ENCODE data around the gene MANSC4. TPM values are rescaled to one million over a fixed set of nuclear protein-coding genes. Genes with fewer than 3 reads are reported as not detected.
A peak's percentile ranks its signal among the peaks of the same experiment; 100 is the strongest.

Gene MANSC4
- not detected in 2 replicates for total RNA-seq

DNA sequence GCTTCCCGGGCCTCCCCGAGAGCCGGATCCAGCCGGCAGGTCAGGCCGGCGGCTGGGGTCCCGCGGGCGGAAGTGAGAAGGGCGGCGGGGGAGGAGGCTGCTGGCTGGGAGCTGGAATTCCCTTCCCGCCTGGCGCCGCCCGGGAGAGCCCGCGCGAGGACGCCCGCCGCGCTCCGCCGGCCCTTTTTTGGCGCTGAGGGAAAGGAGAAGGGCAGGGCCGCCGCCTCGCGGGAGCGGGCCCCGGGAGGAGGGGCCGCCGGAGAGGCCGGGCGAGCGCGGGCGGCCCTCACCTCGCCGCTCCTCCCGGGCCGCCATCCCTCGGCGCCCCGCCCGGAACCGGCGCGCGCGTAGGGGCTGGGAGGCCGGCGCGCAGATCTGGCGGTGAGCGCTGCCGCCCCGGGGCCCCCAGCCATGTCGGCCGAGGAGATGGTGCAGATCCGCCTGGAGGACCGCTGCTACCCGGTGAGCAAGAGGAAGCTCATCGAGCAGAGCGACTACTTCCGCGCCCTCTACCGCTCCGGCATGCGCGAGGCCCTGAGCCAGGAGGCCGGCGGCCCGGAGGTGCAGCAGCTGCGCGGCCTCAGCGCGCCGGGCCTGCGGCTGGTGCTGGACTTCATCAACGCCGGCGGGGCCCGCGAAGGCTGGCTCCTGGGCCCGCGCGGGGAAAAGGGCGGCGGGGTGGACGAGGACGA lies at the start of gene MANSC4, which contains the start of gene KLHL42:
Gene MANSC4 (minus strand): TSS at position 317 of the 692 bp plus-strand sequence. CDS start 8,960 bp downstream, outside the sequence.
Gene KLHL42 (plus strand): TSS at position 314 of the 692 bp plus-strand sequence. CDS start 98 bp downstream, at position 412.
- no peak for DNase-seq (ENCODE audit: low read depth, low spot score)

DNA sequence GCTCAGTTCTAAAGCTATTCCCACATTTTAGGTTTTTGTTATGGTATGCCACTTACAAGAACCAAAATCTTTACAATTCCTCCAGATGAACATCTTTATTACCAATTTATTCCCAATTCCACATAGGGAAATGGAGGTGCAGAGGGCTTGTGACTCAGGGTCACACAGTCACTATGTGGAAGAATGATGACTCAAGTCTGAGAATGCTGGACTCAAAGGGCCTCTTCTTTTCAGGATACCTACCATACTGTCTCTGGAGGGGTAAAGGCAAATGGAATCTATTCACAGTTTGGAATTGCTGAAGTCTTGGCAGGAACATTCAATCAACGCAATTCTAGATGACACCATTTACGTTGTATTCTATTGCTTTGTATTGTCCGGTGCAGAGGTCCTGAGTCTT lies 48.2 kb upstream of the MANSC4 start:
- DNase-seq (ENCODE audit: low read depth, low spot score) = no peak

DNA sequence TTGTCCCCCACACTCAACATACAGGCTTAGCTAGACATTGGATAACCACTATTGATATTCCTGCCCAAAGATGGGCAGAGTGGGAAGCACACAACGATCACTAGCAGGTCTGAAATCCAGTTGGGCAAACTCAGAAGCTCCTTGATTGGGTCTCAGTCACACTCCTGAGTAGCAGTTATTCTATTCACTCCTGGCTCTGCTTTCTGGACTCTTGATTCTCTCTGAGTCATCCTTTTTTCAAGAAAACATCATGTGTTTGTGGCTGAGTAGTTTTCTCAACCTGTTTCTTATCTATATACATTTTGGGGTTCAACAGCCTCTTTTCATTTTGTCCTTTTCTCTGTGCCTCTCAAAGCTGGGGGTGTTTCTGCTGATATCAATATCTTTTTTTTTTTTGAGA lies 46.0 kb upstream of the MANSC4 start:
- DNase-seq (ENCODE audit: low read depth, low spot score) = no peak

DNA sequence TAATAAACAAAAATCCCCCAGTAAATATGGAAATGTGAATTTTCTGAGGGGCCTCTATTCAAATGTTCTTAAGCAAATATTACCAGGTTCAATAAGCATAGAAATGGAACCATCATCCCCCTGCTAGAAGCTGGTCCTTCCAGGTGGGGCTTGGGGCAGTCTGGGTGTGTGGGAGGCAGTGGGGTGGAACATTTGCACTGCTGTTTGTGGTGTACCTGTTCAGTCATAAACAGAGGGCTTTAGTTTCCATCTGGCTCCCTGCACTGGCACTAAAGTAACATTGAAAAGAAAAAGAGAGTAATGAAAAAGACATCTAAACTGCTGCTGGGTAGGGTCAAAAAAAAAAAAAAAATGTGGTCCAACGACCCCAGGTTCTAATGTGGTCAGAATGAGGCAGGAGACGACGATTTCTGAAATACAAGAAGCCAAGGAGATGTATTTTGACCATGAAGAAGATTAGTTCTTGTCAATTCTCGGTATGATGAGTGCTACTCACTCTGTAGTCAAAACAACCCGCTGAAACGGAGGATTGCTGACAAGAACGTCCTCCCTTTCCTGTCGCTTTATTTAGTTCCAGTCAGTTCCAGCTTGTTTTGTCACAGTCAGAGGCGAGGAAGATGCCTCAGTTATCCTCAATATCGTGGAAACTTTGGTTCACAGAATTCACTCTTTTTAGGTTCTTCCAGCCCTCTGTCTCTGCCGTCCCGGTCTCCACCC lies 44.2 kb upstream of the MANSC4 start:
- DNase-seq (ENCODE audit: low read depth, low spot score) = no peak

DNA sequence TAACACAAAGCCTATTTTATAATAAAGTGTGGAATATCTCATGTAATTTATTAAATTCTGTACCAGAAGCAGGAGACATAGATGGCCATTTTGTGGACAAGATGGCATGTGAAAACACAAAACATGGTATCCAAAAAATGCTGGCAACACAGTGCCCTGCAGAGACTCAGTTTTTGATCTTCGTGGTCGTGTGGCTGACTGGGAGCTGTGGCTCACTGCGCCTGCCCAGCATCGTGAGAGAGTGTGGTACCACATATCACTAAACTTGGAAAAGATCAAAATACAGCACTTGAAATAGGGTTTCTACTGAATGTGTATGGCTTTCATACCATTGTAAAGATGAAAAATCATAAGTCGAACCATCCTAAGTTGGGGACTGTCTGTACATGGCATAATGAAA lies 43.0 kb upstream of the MANSC4 start:
- DNase-seq (ENCODE audit: low read depth, low spot score) = no peak

DNA sequence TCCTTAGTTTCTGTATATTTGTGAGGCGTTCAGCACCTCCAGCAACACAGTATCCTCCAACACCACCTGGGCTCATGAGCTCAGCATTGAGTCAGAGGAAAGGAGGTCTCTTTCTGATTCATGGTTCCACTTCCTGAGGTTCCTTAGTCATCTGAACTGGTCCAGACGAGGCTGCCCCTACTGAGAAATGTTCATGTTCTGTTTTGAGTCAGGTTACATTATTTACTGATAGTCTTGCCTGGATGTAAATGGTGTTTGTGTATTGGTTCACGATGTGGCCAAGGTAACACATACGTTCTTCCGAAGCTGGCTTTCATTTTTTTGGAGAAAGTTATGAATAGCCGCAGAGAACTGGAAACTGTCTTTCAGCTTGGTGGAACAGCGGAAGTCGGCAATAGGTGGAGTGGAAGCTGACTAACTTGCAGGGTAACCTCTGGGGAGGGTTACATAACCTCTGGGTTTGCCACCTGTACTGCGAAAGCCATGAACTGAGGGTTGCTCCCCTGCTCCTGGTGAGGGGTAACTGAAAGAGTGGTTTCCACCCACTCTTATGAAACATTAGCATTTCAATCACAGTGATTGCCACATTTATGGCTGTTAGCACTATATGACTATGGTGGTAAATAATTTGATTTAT lies 42.2 kb upstream of the MANSC4 start:
- peak; percentile 93 for DNase-seq (ENCODE audit: low read depth, low spot score)

DNA sequence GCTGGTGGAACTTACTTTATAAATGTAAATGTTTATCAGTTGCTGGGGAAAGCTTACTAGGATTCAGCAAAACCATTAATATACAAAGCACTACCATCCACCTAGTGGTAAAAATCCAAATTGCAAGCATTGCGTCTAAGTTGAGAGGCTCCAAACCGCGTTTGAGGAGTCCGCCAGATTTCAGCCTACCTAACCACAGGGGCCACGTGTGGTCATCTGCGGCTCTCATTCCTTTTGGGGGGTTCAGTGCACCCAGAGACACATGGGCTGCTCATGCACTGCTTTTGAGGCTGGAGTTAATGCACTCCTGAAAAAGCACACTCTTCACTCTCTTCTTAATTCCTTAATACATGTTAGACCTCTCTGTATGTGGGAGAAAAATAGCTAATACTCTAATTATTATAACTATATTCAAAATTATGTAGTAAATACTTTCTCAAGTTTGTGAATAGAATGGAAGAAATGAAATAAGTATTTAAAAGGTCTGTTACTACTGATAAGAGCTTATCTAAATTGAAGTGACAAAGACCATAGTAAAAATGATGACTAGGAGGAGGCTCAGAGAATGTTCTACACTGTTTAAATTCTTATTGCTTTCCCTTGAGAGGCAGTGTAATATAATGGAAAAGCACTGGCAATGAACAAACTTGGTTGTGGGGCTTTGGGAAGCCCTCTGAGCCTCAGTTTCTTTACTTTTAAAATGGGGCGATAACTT lies 41.4 kb upstream of the MANSC4 start:
- peak; percentile 69 for DNase-seq (ENCODE audit: low read depth, low spot score)

DNA sequence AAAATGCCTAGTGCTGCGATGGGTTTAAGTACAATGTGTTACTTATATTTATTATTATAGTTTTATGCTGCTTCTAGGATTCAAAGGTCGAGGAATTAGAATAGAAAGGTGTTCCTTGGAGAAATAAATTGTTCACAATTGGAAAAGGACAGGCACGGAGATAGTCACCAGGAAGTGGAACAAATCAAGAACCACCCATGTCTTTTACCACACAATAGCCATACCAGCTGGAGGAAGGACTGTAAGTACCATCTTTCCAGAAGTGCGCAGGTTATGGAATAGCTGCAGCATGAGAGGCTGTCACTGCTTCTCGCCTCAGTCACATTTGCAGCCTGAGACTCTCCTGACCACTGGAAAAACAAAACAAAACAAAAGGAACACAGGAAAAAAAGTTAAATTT lies 40.5 kb upstream of the MANSC4 start:
- DNase-seq (ENCODE audit: low read depth, low spot score) = no peak

DNA sequence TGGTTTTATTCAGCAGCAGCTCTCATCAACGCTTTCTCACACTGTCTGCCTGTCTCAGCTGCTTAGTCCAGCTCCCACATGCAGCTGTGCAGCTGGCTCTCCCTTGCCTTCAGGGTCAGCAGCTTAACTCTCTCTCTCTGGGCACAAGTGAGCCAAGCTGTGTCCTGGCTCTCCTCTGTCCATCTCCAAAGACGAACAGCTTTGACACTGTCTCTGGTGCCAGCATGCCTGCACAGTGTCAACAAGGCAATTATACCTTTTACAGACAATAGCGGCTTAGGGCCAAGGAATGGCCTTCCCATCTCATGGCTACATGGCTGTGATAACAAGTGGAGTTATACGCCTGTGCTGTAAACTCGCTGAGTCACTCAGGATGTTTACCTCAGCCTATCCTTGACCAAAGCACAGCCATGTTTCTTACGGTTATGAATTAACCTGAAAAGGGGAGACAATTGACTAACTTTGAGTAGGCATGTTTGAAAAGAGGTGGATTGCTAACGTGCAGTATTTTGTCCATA lies 38.4 kb upstream of the MANSC4 start:
- DNase-seq (ENCODE audit: low read depth, low spot score) = no peak

DNA sequence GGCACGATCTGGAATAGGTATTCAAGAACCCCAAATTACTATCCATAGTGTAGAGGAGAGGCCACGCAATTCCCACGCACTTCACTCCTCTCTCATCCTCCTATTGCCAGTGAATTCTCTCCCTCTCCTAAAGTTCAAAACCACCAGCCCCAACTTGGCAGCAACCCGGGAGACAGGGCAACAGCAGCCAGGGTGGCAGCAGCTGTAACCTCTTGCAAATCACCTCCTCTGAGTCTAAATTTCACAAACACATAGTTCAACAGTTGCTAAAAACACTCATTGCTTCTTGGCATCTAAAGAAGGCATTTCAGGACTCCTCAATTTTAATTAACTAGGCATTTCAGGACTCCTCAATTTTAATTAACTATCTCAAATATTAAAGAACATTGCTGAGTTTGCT lies 37.7 kb upstream of the MANSC4 start:
- no peak for DNase-seq (ENCODE audit: low read depth, low spot score)

DNA sequence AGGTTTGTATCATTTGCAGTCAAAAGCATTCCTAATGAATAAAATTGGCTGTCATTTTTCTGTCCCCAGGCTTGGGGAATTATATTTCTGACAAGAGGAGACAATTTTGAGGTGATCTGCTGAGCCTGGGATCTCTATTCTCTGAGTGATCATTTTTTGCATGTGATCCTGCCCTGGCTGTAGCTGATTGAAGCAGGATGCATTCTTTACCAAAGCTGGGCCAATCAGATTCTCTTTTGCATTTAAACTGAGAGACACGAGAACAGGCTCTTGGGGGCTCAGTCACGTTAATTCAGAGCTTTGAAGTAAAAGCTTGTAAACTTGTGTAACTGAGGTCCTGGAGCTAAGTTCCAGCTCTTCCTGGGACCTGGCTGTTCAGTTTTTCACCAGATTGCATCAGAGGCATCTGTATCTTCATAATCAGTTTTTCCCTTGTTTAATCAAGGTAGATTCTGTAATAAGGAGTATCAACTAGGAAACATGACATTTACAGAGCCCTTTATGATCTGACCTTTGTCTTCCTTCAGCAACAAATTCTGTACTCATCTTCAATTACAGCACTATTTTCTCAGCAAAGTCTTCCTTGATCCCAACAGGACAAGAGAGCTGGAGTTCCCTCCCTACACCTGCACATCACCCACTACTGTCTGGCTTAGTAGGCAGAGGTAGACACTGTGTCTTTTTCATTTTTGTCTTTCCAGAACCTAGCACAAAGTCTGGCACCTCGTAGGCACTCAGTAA lies 35.0 kb upstream of the MANSC4 start:
- no peak for DNase-seq (ENCODE audit: low read depth, low spot score)

DNA sequence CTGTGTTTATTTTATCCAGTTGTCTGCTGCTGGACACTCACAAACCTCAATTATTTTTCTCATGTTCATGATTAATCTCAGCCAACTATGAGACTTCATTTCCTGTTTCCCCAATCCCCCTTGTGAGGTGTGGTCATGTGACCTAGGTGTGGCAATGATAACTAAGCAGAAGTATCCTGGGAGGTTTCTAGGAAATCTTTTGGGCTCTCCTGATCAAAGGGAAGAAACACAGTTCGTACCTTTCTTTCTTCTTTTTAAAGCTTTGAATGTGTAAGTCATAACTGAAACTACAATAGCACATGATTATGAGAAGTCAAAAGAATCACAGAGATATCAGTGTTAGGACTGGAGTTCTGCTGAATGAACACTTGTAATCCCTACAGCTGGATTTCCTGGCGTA lies 34.4 kb upstream of the MANSC4 start:
- no peak for DNase-seq (ENCODE audit: low read depth, low spot score)

DNA sequence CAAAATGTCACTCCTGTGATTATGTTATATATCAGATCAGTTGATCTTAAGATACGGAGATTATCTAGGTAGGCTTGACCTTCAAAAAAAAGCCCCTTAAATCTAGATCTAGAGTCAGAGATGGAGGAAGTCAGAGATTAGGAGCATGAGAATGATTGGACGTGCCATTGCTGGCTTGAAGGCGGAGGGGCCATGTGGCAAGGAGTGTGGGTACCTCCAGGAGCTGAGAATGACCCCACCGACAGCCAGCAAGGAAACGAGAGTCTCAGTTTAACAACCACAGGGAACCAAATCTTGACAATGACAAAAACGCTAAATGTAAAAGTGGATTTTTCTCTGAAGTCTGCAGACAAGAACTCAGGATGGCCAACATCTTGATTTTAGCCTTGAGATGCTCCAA lies 32.5 kb upstream of the MANSC4 start:
- DNase-seq (ENCODE audit: low read depth, low spot score) = no peak

DNA sequence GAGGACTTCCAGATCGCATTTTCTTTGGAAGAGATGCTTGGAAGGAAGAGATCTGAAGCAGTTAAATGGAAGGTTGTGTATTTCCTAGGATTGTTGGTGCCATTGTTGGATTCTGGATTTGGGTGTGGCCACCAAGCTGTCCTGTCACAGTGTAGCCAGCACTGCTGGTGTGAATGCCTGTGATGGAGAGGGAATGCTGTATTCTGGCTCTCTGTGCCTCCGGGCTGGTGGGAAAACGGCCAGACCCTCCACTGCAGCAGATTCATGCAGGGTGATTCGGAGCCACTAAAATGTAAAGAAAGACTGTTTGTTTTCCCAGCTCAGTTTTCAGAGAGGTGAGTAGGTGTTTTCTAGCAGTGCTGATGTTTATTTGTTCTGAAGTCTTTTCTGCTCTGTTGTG lies 30.7 kb upstream of the MANSC4 start:
- DNase-seq (ENCODE audit: low read depth, low spot score) = no peak

DNA sequence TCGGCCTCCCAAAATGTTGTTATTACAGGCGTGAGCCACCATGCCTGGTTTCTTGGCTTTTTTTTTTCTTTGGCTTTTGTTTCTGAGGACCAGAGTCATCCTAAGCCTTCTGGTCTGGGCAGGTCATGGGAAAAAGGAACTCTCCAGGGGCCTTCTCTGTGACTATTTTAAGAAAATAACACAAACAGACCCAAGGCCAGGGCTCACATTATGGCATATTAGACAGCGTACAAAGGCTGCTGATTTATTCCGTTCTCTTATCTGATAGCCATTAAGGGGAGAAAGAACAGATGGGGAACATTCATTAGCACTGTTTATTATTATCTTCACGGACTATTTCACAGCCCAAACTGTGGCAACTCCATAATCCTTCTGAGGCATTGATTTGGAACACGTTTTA lies 28.8 kb upstream of the MANSC4 start:
- no peak for DNase-seq (ENCODE audit: low read depth, low spot score)

DNA sequence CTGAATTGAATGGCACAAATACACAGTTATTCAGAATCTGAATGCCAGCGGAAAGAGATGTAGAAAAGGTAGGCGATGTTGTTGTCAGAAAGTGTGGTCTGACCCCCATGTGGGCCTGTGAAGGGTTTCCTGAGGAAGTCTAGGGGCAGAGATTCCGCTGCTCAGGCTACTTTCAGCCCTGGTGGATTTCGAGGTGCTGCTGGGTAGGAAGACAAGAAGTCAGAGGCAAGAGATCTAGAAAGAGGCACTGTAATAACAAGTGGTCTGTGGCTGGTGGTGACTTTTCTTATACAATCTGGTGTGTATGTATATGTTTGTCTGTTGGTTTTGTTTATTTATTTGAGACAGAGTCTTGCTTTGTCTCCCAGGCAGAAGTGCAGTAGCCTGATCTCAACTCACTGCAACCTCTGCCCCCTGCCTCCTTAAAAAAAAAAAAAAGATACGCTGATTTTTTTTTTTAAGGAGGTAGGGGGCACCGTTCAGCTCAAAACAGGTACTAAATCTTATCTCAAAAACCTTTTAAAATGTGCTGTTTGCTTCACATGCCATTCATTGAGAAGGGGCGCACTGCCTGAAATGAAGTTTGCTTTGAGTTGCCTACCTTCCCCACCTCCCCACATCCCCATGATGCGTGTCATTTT lies 27.1 kb upstream of the MANSC4 start:
- no peak for DNase-seq (ENCODE audit: low read depth, low spot score)

DNA sequence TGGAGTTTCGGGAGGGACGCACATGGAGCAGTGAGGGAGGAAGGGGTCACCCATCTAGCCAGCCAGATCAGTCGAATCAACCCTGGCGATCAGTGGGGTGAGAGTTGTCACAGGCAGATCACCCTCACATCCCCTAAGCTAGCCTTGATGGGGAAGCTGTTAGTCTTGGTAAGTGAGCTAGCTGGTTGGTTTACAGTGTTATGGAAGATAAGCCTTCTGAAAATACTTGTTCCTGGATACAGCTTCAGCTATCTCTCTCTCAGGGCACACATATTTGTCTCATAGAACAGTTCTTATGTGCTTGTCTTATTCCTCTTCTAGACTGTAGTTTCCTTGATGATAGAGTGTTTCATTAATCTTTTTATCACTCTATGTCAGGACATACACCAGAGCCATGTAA lies 26.2 kb upstream of the MANSC4 start:
- no peak for DNase-seq (ENCODE audit: low read depth, low spot score)

DNA sequence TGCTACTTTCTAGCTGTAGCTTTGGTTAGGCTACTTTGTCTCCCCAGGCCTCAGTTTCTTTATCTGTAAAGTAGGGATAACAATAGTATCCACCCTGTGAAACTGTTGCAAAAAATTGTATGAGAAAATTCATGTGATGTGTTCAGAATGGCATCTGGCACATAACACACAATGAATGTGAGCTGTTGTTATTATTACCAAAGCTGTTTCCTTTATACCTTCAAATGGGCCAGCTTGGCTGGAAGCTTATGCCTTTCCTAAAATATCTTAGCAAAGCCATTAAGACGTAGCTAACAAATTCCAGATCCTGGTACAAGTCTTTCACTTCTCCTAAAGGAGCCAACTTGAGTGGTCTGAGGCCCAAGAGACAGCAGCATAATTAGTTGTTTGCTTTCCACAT lies 25.2 kb upstream of the MANSC4 start:
- no peak for DNase-seq (ENCODE audit: low read depth, low spot score)

DNA sequence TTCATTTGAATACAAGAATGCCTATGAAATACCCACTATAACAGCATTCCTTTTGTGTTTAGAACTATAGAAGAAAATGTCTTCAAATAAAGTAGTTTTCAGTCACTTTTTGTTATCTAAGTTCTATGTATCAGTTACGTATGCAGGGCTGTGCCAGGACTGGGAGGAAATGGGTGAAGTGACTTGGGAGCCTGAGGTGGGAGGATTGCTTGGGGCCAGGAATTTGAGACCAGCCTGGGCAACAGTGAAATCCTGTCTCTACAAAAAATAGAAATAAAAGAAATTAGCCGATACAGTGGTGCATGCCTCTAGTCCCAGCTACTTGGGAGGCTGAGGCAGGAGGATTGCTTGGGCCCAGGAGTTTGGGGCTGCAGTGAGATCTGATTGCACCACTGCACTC lies 22.9 kb upstream of the MANSC4 start:
- DNase-seq (ENCODE audit: low read depth, low spot score) = no peak

DNA sequence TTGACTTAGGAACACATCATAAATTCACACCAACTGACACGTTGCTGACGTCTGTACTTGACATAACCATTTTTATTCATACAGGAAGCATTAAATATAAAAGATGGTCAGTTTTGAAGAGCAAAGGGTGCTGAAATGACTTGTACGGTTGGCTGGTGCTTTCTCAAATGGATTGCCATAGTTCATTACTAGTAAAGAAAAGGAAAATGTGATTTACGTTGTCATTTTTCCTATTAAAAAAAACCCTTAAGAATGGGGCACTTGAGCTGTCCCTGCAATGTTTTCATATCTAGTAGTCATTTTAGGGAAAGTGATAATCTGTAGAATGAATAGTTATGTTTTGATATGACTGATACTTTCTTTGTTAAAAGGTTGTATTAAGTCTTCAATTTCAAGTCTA lies 22.5 kb upstream of the MANSC4 start:
- no peak for DNase-seq (ENCODE audit: low read depth, low spot score)

DNA sequence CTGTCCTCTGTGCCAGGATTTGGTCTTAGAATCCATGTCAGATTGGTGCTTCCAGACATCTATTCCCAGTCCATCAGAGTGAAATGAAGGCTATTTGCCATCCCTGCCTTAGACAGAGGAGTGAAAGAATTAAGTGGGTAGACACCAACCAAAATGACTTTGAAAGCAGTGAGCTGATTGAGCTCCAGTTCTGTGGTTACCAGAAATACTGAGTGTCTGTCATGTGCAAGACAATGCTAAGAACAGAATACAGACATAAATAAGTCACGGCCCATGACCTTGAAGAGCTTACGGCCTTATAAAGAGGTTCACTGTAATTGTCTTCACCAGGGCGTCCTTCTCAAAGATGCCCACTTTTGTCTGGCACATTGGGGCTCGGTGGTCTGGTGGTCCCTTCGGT lies 21.6 kb upstream of the MANSC4 start:
- DNase-seq (ENCODE audit: low read depth, low spot score) = no peak
